Activated CD4-positive, alpha-beta T cell treated with anti-CD3 and anti-CD28 coated beads, Interleukin-2, amount 50 U/mL, for 1 hour (primary cell): Measurements from ENCODE around the gene NUTM2B.
"Not testable (repeated sequence)": the region's sequence is repeated elsewhere in the genome, so short reads cannot be mapped to it uniquely, and the experiment has no call there.

Source experiments
- DNase-seq: peaks from one replicate; pipeline ENCODE4 v3.0.0-alpha.2; 2020

NUTM2B gene

DNA sequence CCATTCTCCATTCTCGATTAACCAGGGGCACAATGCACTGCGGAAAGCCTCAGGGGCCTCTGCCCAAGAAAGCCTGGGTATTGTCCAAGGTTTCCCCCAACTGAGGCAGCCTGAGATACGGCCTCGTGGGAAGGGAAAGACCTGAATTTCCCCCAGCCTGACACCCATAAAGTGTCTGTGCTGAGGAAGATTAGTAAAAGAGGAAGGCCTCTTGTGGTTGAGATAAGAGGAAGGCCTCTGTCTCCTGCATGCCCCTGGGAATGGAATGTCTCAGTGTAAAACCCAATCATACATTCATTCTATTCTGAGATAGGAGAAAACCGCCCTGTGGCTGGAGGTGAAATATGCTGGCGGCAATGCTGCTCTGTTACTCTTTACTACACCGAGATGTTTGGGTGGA is 41.8 kb downstream of the NUTM2B start:
- not testable (repeated sequence) for DNase-seq

DNA sequence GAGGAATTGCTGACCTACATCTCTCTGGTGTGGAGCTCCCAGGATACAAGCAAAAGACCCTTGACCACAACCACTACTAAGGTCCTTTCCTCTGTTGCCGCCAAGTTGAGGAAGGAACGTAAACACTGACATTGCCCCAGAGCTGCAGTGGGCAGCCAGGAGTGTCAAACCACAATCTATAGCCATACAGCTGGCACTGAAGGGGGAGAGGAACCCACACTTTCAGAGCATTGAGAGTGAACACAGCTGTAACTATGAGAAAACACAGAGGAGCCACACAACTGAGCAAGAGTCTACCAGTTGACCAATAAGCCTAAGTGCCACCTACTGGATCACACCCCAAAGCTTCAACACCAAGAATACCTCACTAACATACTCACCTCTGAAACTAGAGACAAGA is 45.5 kb downstream of the NUTM2B start:
- DNase-seq = not testable (repeated sequence)

DNA sequence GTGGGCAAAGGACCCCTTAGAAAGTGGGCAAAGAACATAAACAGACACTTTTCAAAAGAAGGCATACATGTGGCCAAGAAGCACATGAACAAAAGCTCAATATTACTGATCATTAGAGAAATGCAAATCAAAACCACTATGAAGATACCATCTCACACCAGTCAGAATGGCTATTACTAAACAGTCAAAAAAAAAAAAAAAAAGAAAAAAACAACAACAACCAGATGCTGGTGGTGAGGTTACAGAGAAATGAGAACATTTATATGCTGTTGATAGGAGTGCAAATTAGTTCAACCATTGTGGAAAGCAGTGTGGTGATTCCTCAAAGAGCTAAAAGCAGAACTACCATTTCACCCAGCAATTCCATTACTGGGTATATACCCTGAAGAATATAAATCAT is 50.6 kb downstream of the NUTM2B start:
- not testable (repeated sequence) for DNase-seq

DNA sequence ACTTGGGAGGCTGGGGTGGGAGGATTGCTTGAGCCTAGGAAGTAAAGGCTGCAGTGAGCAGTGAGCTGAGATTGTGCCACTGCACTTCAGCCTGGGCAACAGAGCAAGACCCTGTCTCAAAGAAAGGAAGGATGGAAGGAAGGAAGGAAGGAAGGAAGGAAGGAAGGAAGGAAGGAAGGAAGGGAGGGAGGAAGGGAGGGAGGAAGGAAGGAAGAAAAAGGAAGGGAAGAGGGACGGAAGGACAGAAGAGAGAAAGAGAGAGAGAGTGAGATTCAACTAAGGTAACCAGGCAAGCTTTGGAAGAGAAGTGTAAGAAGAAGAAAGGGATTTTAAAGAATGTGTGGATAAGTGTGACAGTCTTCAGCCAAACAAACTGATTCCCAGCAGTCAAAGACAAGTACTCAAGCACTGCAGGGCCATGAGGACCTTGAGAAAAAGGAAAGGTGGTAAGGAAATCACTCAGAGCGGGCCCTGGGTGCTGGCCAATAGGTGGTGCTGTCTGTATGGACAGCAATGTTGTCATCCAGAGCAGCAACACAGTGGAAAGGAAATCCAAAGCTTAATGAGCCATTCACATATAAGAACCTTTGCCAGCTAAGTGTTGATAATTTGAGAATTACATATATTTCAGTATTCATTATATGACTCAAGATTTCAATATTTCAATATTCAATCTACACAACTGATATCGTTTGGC is 55.4 kb downstream of the NUTM2B start:
- DNase-seq = not testable (repeated sequence)
